MM.1S (cell line): ENCODE measurements around the gene TXNDC11.

Experiments used
- DNase-seq: peaks from one replicate; pipeline ENCODE4 v3.0.0-alpha.2; 2015
- H2AFZ ChIP-seq: fragments of 300-600 bp; sonication (generic); 2 replicates; pipeline ENCODE4 v1.6.0; 2016; ENCODE audit warnings: antibody characterized with exemption, low read length
- H3F3A ChIP-seq: fragments of 300-600 bp; sonication (generic); 2 replicates; pipeline ENCODE4 v1.6.1; 2016; ENCODE audit warnings: mild to moderate bottlenecking, antibody characterized with exemption, low read length, moderate library complexity, mixed read lengths; ENCODE audit not compliant: insufficient read depth
- H3K27ac ChIP-seq: fragments of 300-600 bp; sonication (generic); 2 replicates; pipeline ENCODE4 v1.5.1; 2016; ENCODE audit warnings: mild to moderate bottlenecking, low read length
- H3K27me3 ChIP-seq: fragments of 300-600 bp; sonication (generic); replicated peaks from 2 replicates; pipeline ENCODE4 v1.6.0; 2016; ENCODE audit warnings: low read length; ENCODE audit not compliant: insufficient read depth
- H3K36me3 ChIP-seq: fragments of 300-600 bp; sonication (generic); replicated peaks from 2 replicates; pipeline ENCODE4 v1.6.1; 2016; ENCODE audit warnings: mild to moderate bottlenecking, low read length, mixed read lengths; ENCODE audit not compliant: insufficient read depth
- H3K4me1 ChIP-seq: fragments of 300-600 bp; sonication (generic); 2 replicates; pipeline ENCODE4 v1.6.1; 2016; ENCODE audit warnings: low read length, mixed read lengths
- H3K4me2 ChIP-seq: fragments of 300-600 bp; sonication (generic); 2 replicates; pipeline ENCODE4 v1.6.0; 2016; ENCODE audit warnings: low read depth, low read length
- H3K4me3 ChIP-seq: fragments of 300-600 bp; sonication (generic); 2 replicates; pipeline ENCODE4 v1.5.1; 2016; ENCODE audit warnings: low read length, mixed read lengths
- H3K79me2 ChIP-seq: fragments of 300-600 bp; sonication (generic); 2 replicates; pipeline ENCODE4 v1.6.1; 2016; ENCODE audit warnings: mixed run types, low read length, mixed read lengths
- H3K9ac ChIP-seq: fragments of 300-600 bp; sonication (generic); 2 replicates; pipeline ENCODE4 v1.6.1; 2016; ENCODE audit warnings: low read length, mixed read lengths
- H3K9me2 ChIP-seq: fragments of 300-600 bp; sonication (generic); replicated peaks from 2 replicates; pipeline ENCODE4 v1.6.1; 2016; ENCODE audit warnings: mild to moderate bottlenecking, low read length, mixed read lengths; ENCODE audit not compliant: insufficient read depth
- H3K9me3 ChIP-seq: fragments of 300-600 bp; sonication (generic); replicated peaks from 2 replicates; pipeline ENCODE4 v1.6.1; 2016; ENCODE audit warnings: mild to moderate bottlenecking, low read length, mixed read lengths; ENCODE audit not compliant: insufficient read depth
- H4K20me1 ChIP-seq: fragments of 300-600 bp; sonication (generic); 2 replicates; pipeline ENCODE4 v1.6.1; 2016; ENCODE audit warnings: mild to moderate bottlenecking, low read length, moderate library complexity, mixed read lengths; ENCODE audit not compliant: insufficient read depth
- EZH2 ChIP-seq: fragments of 300-600 bp; sonication (generic); optimal IDR thresholded peaks from 2 replicates; pipeline ENCODE3; 2017; ENCODE audit warnings: low read depth, mild to moderate bottlenecking, antibody characterized with exemption, low read length, mixed read lengths
- EZH2phosphoT487 ChIP-seq: fragments of 300-600 bp; sonication (generic); IDR thresholded peaks from 2 replicates; pipeline ENCODE4 v1.6.1; 2018; ENCODE audit warnings: antibody characterized with exemption, low read length
- TF ChIP-seq, protein P1 (sequence below): fragments of 300-600 bp; sonication (generic); IDR thresholded peaks from 2 replicates; pipeline ENCODE4 v1.5.1; 2016; ENCODE audit warnings: antibody characterized with exemption, low read length, mixed read lengths

Gene TXNDC11

GRCh38 chr16:11639008-11639562, 103.6 kb downstream of the TXNDC11 start:
- peaks cover 4% of the 10 kb centered on the region for H3K4me1 ChIP-seq
- H3K9me3 ChIP-seq = no peaks in the 10 kb centered on the region
- H3F3A ChIP-seq = no peaks in the 10 kb centered on the region
- no peaks in the 10 kb centered on the region for H3K79me2 ChIP-seq
- no peak overlapping the region for H3K27ac ChIP-seq
- H4K20me1 ChIP-seq = no peaks in the 10 kb centered on the region
- no peaks in the 10 kb centered on the region for H3K9me2 ChIP-seq
- H3K36me3 ChIP-seq = no peaks in the 10 kb centered on the region
- no peak overlapping the region for H3K4me2 ChIP-seq
- no peak for TF ChIP-seq EZH2phosphoT487
- TF ChIP-seq, protein P1, sequence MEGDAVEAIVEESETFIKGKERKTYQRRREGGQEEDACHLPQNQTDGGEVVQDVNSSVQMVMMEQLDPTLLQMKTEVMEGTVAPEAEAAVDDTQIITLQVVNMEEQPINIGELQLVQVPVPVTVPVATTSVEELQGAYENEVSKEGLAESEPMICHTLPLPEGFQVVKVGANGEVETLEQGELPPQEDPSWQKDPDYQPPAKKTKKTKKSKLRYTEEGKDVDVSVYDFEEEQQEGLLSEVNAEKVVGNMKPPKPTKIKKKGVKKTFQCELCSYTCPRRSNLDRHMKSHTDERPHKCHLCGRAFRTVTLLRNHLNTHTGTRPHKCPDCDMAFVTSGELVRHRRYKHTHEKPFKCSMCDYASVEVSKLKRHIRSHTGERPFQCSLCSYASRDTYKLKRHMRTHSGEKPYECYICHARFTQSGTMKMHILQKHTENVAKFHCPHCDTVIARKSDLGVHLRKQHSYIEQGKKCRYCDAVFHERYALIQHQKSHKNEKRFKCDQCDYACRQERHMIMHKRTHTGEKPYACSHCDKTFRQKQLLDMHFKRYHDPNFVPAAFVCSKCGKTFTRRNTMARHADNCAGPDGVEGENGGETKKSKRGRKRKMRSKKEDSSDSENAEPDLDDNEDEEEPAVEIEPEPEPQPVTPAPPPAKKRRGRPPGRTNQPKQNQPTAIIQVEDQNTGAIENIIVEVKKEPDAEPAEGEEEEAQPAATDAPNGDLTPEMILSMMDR = no peak
- TF ChIP-seq EZH2 = no peak
- H3K9ac ChIP-seq = no peak overlapping the region
- H2AFZ ChIP-seq = no peak overlapping the region
- H3K27me3 ChIP-seq = no peaks in the 10 kb centered on the region
- DNase-seq = no peak
- no peak overlapping the region for H3K4me3 ChIP-seq

DNA sequence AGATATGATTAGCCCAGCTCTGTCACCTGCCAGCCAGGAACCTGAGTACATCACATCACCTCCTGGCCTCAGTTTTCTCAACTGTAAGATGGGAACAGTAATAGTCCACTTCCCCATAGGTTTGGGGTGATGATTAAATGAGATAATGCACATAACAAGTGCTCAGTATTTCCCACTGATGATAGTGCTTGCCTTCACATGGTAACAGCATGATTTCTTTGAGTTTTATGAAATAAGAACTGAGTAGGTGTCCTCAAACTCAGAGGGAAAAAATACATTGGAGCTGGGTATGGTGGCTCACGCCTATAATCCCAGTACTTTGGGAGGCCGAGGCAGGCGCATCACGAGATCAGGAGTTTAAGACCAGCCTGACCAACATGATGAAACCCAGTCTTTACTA, 104.5 kb downstream of the TXNDC11 start:
- H3K36me3 ChIP-seq = no peaks in the 10 kb centered on the region
- no peak for TF ChIP-seq EZH2phosphoT487
- TF ChIP-seq EZH2 = no peak
- TF ChIP-seq, protein P1 = no peak
- H4K20me1 ChIP-seq = no peaks in the 10 kb centered on the region
- no peak overlapping the region for H3K27ac ChIP-seq
- no peaks in the 10 kb centered on the region for H3K9me3 ChIP-seq
- no peak overlapping the region for H2AFZ ChIP-seq
- no peaks in the 10 kb centered on the region for H3F3A ChIP-seq
- no peaks in the 10 kb centered on the region for H3K79me2 ChIP-seq
- no peak overlapping the region for H3K4me2 ChIP-seq
- H3K9me2 ChIP-seq = no peaks in the 10 kb centered on the region
- H3K4me1 ChIP-seq = peaks cover 4% of the 10 kb centered on the region
- H3K4me3 ChIP-seq = no peak overlapping the region
- no peak for DNase-seq
- no peaks in the 10 kb centered on the region for H3K27me3 ChIP-seq
- no peak overlapping the region for H3K9ac ChIP-seq

DNA sequence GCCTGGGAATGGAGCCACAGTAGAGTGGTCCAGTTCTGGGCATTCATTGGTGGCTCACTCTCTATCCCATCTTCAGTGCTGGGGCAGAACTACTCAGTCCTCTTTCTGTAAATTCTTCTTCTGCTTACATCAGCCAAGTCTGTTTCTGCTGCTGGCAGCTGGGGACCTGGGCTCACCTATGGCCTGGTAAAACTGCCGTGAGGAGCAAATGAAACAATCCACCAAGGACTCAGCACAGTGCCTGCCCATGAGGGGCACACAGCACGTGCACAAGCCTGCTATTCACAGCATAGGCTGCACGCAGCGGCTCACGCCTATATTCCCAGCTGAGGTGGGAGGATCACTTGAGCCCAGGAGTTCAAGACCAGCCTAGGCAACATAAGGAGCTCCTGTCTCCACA, 105.3 kb downstream of the TXNDC11 start:
- H3K9me3 ChIP-seq = no peaks in the 10 kb centered on the region
- H3K36me3 ChIP-seq = no peaks in the 10 kb centered on the region
- no peaks in the 10 kb centered on the region for H3K79me2 ChIP-seq
- H3K4me1 ChIP-seq = peaks cover 4% of the 10 kb centered on the region
- no peak overlapping the region for H3K4me2 ChIP-seq
- no peak overlapping the region for H2AFZ ChIP-seq
- no peak overlapping the region for H3K9ac ChIP-seq
- H3F3A ChIP-seq = no peaks in the 10 kb centered on the region
- no peaks in the 10 kb centered on the region for H3K27me3 ChIP-seq
- H4K20me1 ChIP-seq = no peaks in the 10 kb centered on the region
- TF ChIP-seq EZH2 = no peak
- TF ChIP-seq, protein P1 = no peak
- TF ChIP-seq EZH2phosphoT487 = no peak
- H3K4me3 ChIP-seq = no peak overlapping the region
- no peaks in the 10 kb centered on the region for H3K9me2 ChIP-seq
- H3K27ac ChIP-seq = no peak overlapping the region
- DNase-seq = no peak
